A673 (cell line): Measurements from ENCODE around the gene SERGEF.

ENCODE experiments used
- CTCF ChIP-seq: fragments of 300-800, 200-600 bp; sonication (generic); conservative IDR thresholded peaks from 2 replicates; pipeline ENCODE4 v1.5.1; 2017; ENCODE audit warnings: low read depth, mild to moderate bottlenecking, antibody characterized with exemption, low read length, moderate library complexity, mixed read lengths
- EZH2 ChIP-seq: fragments of 200-600 bp; sonication (generic); IDR thresholded peaks from 2 replicates; pipeline ENCODE4 v1.6.1; 2017; ENCODE audit warnings: borderline replicate concordance, low read depth, mild to moderate bottlenecking, mixed read lengths, antibody characterized with exemption, low read length; ENCODE audit not compliant: poor library complexity, severe bottlenecking

- TF ChIP-seq CTCF, result no peak
- TF ChIP-seq EZH2, result no peak
Observed at GRCh38 chr11:17750013-17750800, 262.6 kb downstream of the SERGEF start.
